PC-3 (cell line): Measurements from ENCODE around the gene DNLZ.

Experiments
- CTCF ChIP-seq: fragments of 300-600 bp; sonication (generic); conservative IDR thresholded peaks from 2 replicates; pipeline ENCODE4 v1.5.1; 2017; ENCODE audit warnings: antibody characterized with exemption, low read depth, mild to moderate bottlenecking, low read length
- EZH2phosphoT487 ChIP-seq: fragments of 300-600 bp; sonication (generic); IDR thresholded peaks from 2 replicates; pipeline ENCODE4 v1.6.1; 2018; ENCODE audit warnings: mild to moderate bottlenecking, antibody characterized with exemption, low read length, borderline replicate concordance

- TF ChIP-seq CTCF (no peak), EZH2phosphoT487 (no peak)
Observed at GRCh38 chr9:136404801-136405136, 41.2 kb upstream of the DNLZ start.
